HG02678 (cell line): Measurements from ENCODE around the gene BTAF1.
"Not testable (repeated sequence)": the region's sequence is repeated elsewhere in the genome, so short reads cannot be mapped to it uniquely, and the experiment has no call there.

ENCODE experiments used
- ATAC-seq: cut with Tn5 transposase; IDR thresholded peaks from one replicate; pipeline ENCODE4 v1.9.1; 2021; ENCODE audit warnings: mild to moderate bottlenecking, moderate library complexity; ENCODE audit not compliant: unreplicated experiment

The BTAF1 gene

GRCh38 chr10:91976317-91977051, 52.9 kb downstream of the BTAF1 start:
- ATAC-seq: no peak

- ATAC-seq: no peak
These were observed 53.9 kb downstream of the BTAF1 start for GRCh38 chr10:91977491-91977890.

GRCh38 chr10:91978585-91978984, 55.0 kb downstream of the BTAF1 start:
- no peak for ATAC-seq

- ATAC-seq: no peak
These were observed 56.7 kb downstream of the BTAF1 start for GRCh38 chr10:91980319-91980718.

GRCh38 chr10:91983416-91983815, 59.8 kb downstream of the BTAF1 start:
- no peak for ATAC-seq

- no peak for ATAC-seq
These were observed 63.9 kb downstream of the BTAF1 start for GRCh38 chr10:91987397-91988037.

- ATAC-seq: no peak
These were observed 68.5 kb downstream of the BTAF1 start for GRCh38 chr10:91992031-91992430.

GRCh38 chr10:91996266-91996665, 72.7 kb downstream of the BTAF1 start:
- ATAC-seq: no peak

- no peak for ATAC-seq
These were observed 78.0 kb downstream of the BTAF1 start for GRCh38 chr10:92001581-92001980.

- no peak for ATAC-seq
These were observed 78.4 kb downstream of the BTAF1 start for GRCh38 chr10:92001995-92002394.

- no peak for ATAC-seq
These were observed 79.7 kb downstream of the BTAF1 start for GRCh38 chr10:92003258-92003657.

GRCh38 chr10:92005978-92006377, 82.4 kb downstream of the BTAF1 start:
- ATAC-seq: no peak

GRCh38 chr10:92009445-92009844, 85.9 kb downstream of the BTAF1 start:
- no peak for ATAC-seq

GRCh38 chr10:92010047-92010735, 86.6 kb downstream of the BTAF1 start:
- ATAC-seq: no peak

GRCh38 chr10:92011560-92012214, 88.1 kb downstream of the BTAF1 start:
- no peak for ATAC-seq

GRCh38 chr10:92014620-92015019, 91.0 kb downstream of the BTAF1 start:
- no peak for ATAC-seq

- ATAC-seq: no peak
These were observed 101.1 kb downstream of the BTAF1 start for GRCh38 chr10:92024700-92025099.

- not testable (repeated sequence) for ATAC-seq
These were observed 101.8 kb downstream of the BTAF1 start for GRCh38 chr10:92025340-92025739.

- no peak for ATAC-seq
These were observed 103.6 kb downstream of the BTAF1 start for GRCh38 chr10:92027141-92027540.

GRCh38 chr10:92031580-92031979, 108.0 kb downstream of the BTAF1 start:
- ATAC-seq: no peak

GRCh38 chr10:92033070-92033469, 109.5 kb downstream of the BTAF1 start:
- ATAC-seq: not testable (repeated sequence)
